Epithelial cell of prostate (primary cell): ENCODE measurements around the gene NR3C1.

Source experiments
- DNase-seq: peaks from one replicate; pipeline ENCODE4 v3.0.0-alpha.2; 2011; ENCODE audit warnings: low read depth, low spot score
- H3K27ac ChIP-seq: fragments of 450-650 bp; 2 replicates; pipeline ENCODE4 v1.5.1; 2017; ENCODE audit warnings: mild to moderate bottlenecking

The NR3C1 gene

GRCh38 chr5:143279698-143280097 is 123.8 kb downstream of the NR3C1 start:
- DNase-seq: no peak
- no peak overlapping the region for H3K27ac ChIP-seq

GRCh38 chr5:143277536-143277935 is 126.0 kb downstream of the NR3C1 start:
- no peak overlapping the region for H3K27ac ChIP-seq
- DNase-seq: no peak

- no peak for DNase-seq
- peak overlapping the region; percentile 4 for H3K27ac ChIP-seq
Measured at GRCh38 chr5:143275512-143276363, 127.7 kb downstream of the NR3C1 start.

- DNase-seq: no peak
- H3K27ac ChIP-seq: peak overlapping the region; percentile 4
Measured at GRCh38 chr5:143274952-143275351, 128.5 kb downstream of the NR3C1 start.

GRCh38 chr5:143271431-143271830 is 132.1 kb downstream of the NR3C1 start:
- no peak for DNase-seq
- H3K27ac ChIP-seq: no peak overlapping the region

- no peak overlapping the region for H3K27ac ChIP-seq
- DNase-seq: no peak
Measured at GRCh38 chr5:143268388-143268787, 135.1 kb downstream of the NR3C1 start.

- DNase-seq: no peak
- H3K27ac ChIP-seq: no peak overlapping the region
Measured at GRCh38 chr5:143267186-143267585, 136.3 kb downstream of the NR3C1 start.

- H3K27ac ChIP-seq: no peak overlapping the region
- no peak for DNase-seq
Measured at GRCh38 chr5:143265995-143266394, 137.5 kb downstream of the NR3C1 start.

- peak overlapping the region; percentile 93 for H3K27ac ChIP-seq
- DNase-seq: no peak
Measured at GRCh38 chr5:143263272-143263810, 140.1 kb downstream of the NR3C1 start.

- DNase-seq: peak; percentile 70
- H3K27ac ChIP-seq: peak overlapping the region; percentile 93
Measured at GRCh38 chr5:143262393-143263174, 140.9 kb downstream of the NR3C1 start.

- DNase-seq: peak; percentile 57
- H3K27ac ChIP-seq: peak overlapping the region; percentile 93
Measured at GRCh38 chr5:143261748-143262392, 141.6 kb downstream of the NR3C1 start.

- H3K27ac ChIP-seq: no peak overlapping the region
Measured at GRCh38 chr5:143259254-143259605, 144.3 kb downstream of the NR3C1 start.

GRCh38 chr5:143258559-143259253 is 144.8 kb downstream of the NR3C1 start:
- peak overlapping the region; percentile 9 for H3K27ac ChIP-seq
- DNase-seq: no peak

More at GRCh38 chr5:143259254-143259605, 144.3 kb downstream of the NR3C1 start:
- no peak for DNase-seq

GRCh38 chr5:143254819-143255218 is 148.7 kb downstream of the NR3C1 start:
- no peak for DNase-seq

GRCh38 chr5:143251946-143252345 is 151.5 kb downstream of the NR3C1 start:
- no peak for DNase-seq
- no peak overlapping the region for H3K27ac ChIP-seq

More at GRCh38 chr5:143254819-143255218, 148.7 kb downstream of the NR3C1 start:
- H3K27ac ChIP-seq: no peak overlapping the region

- no peak for DNase-seq
Measured at GRCh38 chr5:143251190-143251589, 152.3 kb downstream of the NR3C1 start.

GRCh38 chr5:143249851-143250250 is 153.6 kb downstream of the NR3C1 start:
- H3K27ac ChIP-seq: peak overlapping the region; percentile 59
- no peak for DNase-seq

More at GRCh38 chr5:143251190-143251589, 152.3 kb downstream of the NR3C1 start:
- no peak overlapping the region for H3K27ac ChIP-seq

- peak; percentile 62 for DNase-seq
- peak overlapping the region; percentile 59 for H3K27ac ChIP-seq
Measured at GRCh38 chr5:143248822-143249579, 154.5 kb downstream of the NR3C1 start.

- peak overlapping the region; percentile 59 for H3K27ac ChIP-seq
- DNase-seq: no peak
Measured at GRCh38 chr5:143248391-143248790, 155.1 kb downstream of the NR3C1 start.
